Activated naive CD4-positive, alpha-beta T cell treated with Interleukin-2 at 50 U/mL for 16 hours (primary cell): ENCODE measurements around the gene UGP2.
"Not testable (repeated sequence)": the region's sequence is repeated elsewhere in the genome, so short reads cannot be mapped to it uniquely, and the experiment has no call there.

ENCODE experiments used
- DNase-seq: peaks from one replicate; pipeline ENCODE4 v3.0.0-alpha.2; 2020

The UGP2 gene

GRCh38 chr2:63841254-63842022 is at the start of gene UGP2:
Gene UGP2 (plus strand): TSS chr2:63841896. CDS start chr2:63842186, 290 bp downstream.
- DNase-seq = peak; percentile 86

- no peak for DNase-seq
Observed at GRCh38 chr2:63792530-63792929, 49.2 kb upstream of the UGP2 start.

GRCh38 chr2:63796366-63796765 is 45.3 kb upstream of the UGP2 start:
- DNase-seq = no peak

GRCh38 chr2:63796796-63797195 is 44.9 kb upstream of the UGP2 start:
- DNase-seq = no peak

- no peak for DNase-seq
Observed at GRCh38 chr2:63801455-63801854, 40.2 kb upstream of the UGP2 start.

- no peak for DNase-seq
Observed at GRCh38 chr2:63805412-63805811, 36.3 kb upstream of the UGP2 start.

- DNase-seq = not testable (repeated sequence)
Observed at GRCh38 chr2:63808036-63808435, 33.7 kb upstream of the UGP2 start.

GRCh38 chr2:63808911-63809310 is 32.8 kb upstream of the UGP2 start:
- not testable (repeated sequence) for DNase-seq

GRCh38 chr2:63811063-63811462 is 30.6 kb upstream of the UGP2 start:
- DNase-seq = no peak

GRCh38 chr2:63811870-63812269 is 29.8 kb upstream of the UGP2 start:
- not testable (repeated sequence) for DNase-seq

- no peak for DNase-seq
Observed at GRCh38 chr2:63814114-63814513, 27.6 kb upstream of the UGP2 start.

GRCh38 chr2:63817382-63817781 is 24.3 kb upstream of the UGP2 start:
- no peak for DNase-seq

- DNase-seq = no peak
Observed at GRCh38 chr2:63818271-63818670, 23.4 kb upstream of the UGP2 start.

GRCh38 chr2:63819256-63819655 is 22.4 kb upstream of the UGP2 start:
- DNase-seq = no peak

GRCh38 chr2:63819765-63820717 is 21.7 kb upstream of the UGP2 start:
- DNase-seq = no peak

GRCh38 chr2:63820969-63821368 is 20.7 kb upstream of the UGP2 start:
- no peak for DNase-seq

GRCh38 chr2:63821396-63821795 is 20.3 kb upstream of the UGP2 start:
- DNase-seq = no peak

GRCh38 chr2:63822478-63822877 is 19.2 kb upstream of the UGP2 start:
- DNase-seq = no peak

- no peak for DNase-seq
Observed at GRCh38 chr2:63827749-63828148, 13.9 kb upstream of the UGP2 start.

- no peak for DNase-seq
Observed at GRCh38 chr2:63831176-63831575, 10.5 kb upstream of the UGP2 start.

GRCh38 chr2:63834401-63834800 is 7.3 kb upstream of the UGP2 start:
- DNase-seq = no peak

- no peak for DNase-seq
Observed at GRCh38 chr2:63837036-63837594, 4.6 kb upstream of the UGP2 start.

- DNase-seq = no peak
Observed at GRCh38 chr2:63840081-63840784, 1.5 kb upstream of the UGP2 start.
